HepG2 (cell line): ENCODE data around the gene LEMD3. TPM values are rescaled to one million over a fixed set of nuclear protein-coding genes. Genes with fewer than 3 reads are reported as not detected.

ENCODE experiments used
- HIVEP1 ChIP-seq: sonication (generic); formaldehyde crosslinking; IDR thresholded peaks from 2 replicates; pipeline ENCODE4 v1.4.0; 2020; ENCODE audit warnings: mild to moderate bottlenecking, missing genetic modification reagents
- KAT2B ChIP-seq: fragments of 150-350 bp; IDR thresholded peaks from 2 replicates; pipeline ENCODE4 v1.6.1; 2014; ENCODE audit warnings: low read depth, low read length, borderline replicate concordance
- ZMYM4 ChIP-seq: sonication (generic); formaldehyde crosslinking; IDR thresholded peaks from 2 replicates; pipeline ENCODE4 v1.8.1; 2023; ENCODE audit warnings: mild to moderate bottlenecking, missing genetic modification reagents
- ZNF589 ChIP-seq: sonication (generic); formaldehyde crosslinking; conservative IDR thresholded peaks from 2 replicates; pipeline ENCODE4 v1.8.0; 2022; ENCODE audit warnings: mild to moderate bottlenecking, moderate library complexity, missing genetic modification reagents
- ZNF782 ChIP-seq: sonication (generic); formaldehyde crosslinking; IDR thresholded peaks from 2 replicates; pipeline ENCODE4 v1.4.0; 2020; ENCODE audit warnings: missing genetic modification reagents, mild to moderate bottlenecking, borderline replicate concordance
- polyA plus RNA-seq, 8 experiments: library from polyadenylated mRNA; depleted of rRNA in 3 of 8; stranded (reverse) in 7 of 8; unstranded in 1 of 8; fragments of >200 nt; fragmentation: Illumina TruSeq in 4 of 8; extraction: Trizol in 4 of 8; gene quantifications; 2 replicates each; pipeline versions ENCODE4 v1.2.1 to v1.2.3, GENCODE V29; 2011 to 2016; ENCODE audit warnings: low read depth in 4 of 8, missing spikeins in 1 of 8, mixed read lengths in 1 of 8; ENCODE audit not compliant: insufficient read depth in 1 of 8
- total RNA-seq, 5 experiments: library from RNA; depleted of rRNA; stranded (reverse); fragments of >200 nt; fragmentation: Illumina TruSeq; extraction: Trizol; gene quantifications; 2 replicates each; pipeline ENCODE4 v1.2.3, GENCODE V29; 2016; ENCODE audit warnings: low read depth in 1 of 5
- TF ChIP-seq, protein P1 (sequence below): sonication (generic); formaldehyde crosslinking; IDR thresholded peaks from 2 replicates; pipeline ENCODE4 v1.8.1; 2022; ENCODE audit warnings: low read depth, mild to moderate bottlenecking, missing genetic modification reagents
- TF ChIP-seq, protein P2 (sequence below): sonication (generic); formaldehyde crosslinking; IDR thresholded peaks from 2 replicates; pipeline ENCODE4 v1.4.0; 2020; ENCODE audit warnings: mild to moderate bottlenecking, missing genetic modification reagents
- TF ChIP-seq, protein P3 (sequence below): fragments of 450-650 bp; IDR thresholded peaks from 2 replicates; pipeline ENCODE4 v1.6.1; 2016

LEMD3 gene
- total and polyA plus RNA-seq, 2 of the 13 experiments (the other 11 are each of a cell fraction or from before 2014, with no cell fraction given): 9.3 to 18.7 TPM

DNA sequence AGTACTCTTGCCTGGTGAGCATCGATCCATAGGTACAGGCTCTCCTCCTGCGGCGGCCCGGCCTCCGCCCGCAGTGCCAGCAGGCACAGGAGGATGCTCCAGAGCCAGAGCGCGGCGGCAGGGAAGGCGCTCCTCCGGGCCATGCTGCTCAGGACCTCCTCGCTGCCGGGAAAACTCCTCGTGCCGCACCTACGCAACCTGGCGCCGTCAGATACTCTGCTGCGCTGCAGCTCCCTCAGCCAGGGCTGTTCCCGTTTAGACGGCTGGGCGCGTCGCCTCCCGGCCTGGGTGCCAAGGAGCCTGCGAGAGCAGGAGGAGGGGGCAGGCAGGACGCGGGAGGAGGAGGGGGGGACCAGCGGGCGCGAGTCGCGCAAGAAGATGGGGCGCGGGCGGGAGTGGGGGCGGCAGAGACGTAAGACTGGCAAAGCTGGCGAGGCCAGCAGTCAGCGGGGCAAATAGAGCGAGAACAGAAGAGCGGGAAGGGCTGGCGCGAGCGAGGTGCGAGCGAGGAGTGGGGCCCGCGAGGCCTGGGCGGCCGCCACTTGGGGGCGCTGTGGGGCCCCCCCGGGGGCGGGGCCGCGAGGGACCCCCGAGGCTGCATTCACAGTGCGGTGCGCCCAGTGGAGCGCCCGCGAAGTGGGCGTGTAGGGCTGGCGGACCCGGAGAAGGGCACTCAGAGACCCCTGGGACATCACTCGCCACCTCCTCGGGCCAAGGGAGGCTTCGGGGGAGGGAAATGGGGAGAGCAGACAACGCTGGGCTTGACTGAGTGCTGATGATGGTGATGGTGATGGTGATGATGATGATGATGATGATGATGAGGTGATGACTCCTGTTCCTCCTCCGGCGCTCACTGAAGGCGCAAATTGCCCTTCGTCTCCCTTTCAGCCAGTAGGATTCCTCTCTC is 48.1 kb upstream of the LEMD3 start, which contains the start of gene WIF1 (continued):
- TF ChIP-seq, protein P1, sequence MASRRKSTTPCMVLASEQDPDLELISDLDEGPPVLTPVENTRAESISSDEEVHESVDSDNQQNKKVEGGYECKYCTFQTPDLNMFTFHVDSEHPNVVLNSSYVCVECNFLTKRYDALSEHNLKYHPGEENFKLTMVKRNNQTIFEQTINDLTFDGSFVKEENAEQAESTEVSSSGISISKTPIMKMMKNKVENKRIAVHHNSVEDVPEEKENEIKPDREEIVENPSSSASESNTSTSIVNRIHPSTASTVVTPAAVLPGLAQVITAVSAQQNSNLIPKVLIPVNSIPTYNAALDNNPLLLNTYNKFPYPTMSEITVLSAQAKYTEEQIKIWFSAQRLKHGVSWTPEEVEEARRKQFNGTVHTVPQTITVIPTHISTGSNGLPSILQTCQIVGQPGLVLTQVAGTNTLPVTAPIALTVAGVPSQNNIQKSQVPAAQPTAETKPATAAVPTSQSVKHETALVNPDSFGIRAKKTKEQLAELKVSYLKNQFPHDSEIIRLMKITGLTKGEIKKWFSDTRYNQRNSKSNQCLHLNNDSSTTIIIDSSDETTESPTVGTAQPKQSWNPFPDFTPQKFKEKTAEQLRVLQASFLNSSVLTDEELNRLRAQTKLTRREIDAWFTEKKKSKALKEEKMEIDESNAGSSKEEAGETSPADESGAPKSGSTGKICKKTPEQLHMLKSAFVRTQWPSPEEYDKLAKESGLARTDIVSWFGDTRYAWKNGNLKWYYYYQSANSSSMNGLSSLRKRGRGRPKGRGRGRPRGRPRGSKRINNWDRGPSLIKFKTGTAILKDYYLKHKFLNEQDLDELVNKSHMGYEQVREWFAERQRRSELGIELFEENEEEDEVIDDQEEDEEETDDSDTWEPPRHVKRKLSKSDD (CRISPR knock-in tag): no peak
- TF ChIP-seq KAT2B (no peak), ZMYM4 (CRISPR knock-in tag) (no peak), HIVEP1 (CRISPR knock-in tag) (no peak), ZNF782 (CRISPR knock-in tag) (no peak), ZNF589 (no peak)
- TF ChIP-seq, protein P2, sequence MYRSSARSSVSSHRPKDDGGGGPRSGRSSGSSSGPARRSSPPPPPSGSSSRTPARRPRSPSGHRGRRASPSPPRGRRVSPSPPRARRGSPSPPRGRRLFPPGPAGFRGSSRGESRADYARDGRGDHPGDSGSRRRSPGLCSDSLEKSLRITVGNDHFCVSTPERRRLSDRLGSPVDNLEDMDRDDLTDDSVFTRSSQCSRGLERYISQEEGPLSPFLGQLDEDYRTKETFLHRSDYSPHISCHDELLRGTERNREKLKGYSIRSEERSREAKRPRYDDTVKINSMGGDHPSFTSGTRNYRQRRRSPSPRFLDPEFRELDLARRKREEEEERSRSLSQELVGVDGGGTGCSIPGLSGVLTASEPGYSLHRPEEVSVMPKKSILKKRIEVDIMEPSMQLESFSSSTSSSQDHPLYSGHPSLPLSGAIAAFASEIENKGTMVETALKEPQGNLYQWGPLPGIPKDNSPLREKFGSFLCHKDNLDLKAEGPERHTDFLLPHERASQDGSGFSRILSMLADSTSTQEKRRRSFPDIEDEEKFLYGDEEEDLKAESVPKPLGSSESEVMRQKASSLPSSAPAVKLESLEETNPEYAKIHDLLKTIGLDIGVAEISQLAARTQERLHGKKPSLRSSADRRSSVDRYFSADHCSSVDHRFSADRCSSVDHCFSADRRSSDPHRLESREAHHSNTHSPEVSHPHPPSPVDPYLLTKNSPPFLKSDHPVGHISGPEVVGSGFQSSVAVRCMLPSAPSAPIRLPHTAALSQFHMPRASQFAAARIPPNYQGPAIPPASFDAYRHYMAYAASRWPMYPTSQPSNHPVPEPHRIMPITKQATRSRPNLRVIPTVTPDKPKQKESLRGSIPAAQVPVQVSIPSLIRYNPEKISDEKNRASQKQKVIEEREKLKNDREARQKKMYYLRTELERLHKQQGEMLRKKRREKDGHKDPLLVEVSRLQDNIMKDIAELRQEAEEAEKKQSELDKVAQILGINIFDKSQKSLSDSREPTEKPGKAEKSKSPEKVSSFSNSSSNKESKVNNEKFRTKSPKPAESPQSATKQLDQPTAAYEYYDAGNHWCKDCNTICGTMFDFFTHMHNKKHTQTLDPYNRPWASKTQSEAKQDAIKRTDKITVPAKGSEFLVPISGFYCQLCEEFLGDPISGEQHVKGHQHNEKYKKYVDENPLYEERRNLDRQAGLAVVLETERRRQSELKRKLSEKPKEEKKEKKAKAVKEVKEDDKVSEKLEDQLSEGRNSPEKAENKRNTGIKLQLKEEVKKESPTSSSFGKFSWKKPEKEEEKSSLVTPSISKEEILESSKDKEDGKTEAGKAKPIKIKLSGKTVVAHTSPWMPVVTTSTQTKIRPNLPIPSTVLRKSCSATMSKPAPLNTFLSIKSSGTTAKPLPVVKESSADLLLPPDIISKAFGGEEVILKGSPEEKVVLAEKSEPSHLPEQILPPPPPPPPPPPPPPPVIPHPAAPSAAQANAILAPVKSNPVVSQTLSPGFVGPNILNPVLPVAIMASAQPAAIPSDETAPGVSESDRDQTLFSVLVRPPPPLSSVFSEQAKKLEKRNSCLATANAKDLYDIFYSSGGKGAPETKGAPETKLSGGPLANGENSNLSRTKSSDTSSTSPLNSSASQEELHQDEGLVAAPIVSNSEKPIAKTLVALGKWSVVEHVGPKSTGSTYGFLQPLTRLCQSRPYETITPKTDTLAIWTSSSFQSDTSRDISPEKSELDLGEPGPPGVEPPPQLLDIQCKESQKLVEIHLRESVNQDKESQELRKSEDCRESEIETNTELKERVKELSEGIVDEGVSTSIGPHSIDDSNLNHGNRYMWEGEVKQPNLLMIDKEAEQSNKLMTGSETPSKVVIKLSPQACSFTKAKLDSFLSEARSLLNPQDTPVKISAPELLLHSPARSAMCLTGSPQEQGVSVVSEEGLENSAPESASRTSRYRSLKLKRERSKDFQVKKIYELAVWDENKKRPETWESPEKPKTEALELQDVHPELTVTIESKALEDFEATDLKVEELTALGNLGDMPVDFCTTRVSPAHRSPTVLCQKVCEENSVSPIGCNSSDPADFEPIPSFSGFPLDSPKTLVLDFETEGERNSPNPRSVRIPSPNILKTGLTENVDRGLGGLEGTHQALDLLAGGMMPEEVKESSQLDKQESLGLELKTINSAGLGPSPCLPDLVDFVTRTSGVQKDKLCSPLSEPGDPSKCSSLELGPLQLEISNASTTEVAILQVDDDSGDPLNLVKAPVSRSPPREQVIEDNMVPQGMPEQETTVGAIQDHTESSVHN (CRISPR knock-in tag): no peak
- TF ChIP-seq, protein P3, sequence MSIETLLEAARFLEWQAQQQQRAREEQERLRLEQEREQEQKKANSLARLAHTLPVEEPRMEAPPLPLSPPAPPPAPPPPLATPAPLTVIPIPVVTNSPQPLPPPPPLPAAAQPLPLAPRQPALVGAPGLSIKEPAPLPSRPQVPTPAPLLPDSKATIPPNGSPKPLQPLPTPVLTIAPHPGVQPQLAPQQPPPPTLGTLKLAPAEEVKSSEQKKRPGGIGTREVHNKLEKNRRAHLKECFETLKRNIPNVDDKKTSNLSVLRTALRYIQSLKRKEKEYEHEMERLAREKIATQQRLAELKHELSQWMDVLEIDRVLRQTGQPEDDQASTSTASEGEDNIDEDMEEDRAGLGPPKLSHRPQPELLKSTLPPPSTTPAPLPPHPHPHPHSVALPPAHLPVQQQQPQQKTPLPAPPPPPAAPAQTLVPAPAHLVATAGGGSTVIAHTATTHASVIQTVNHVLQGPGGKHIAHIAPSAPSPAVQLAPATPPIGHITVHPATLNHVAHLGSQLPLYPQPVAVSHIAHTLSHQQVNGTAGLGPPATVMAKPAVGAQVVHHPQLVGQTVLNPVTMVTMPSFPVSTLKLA: no peak
- TF ChIP-seq, all 625 proteins: peak for 2
